22Rv1 (cell line): ENCODE measurements around the gene TUBB.

Experiments used
- H3K27ac ChIP-seq: fragments of 450-650 bp; 2 replicates; pipeline ENCODE4 v1.5.1; 2017
- CTCF ChIP-seq: fragments of 450-650 bp; IDR thresholded peaks from 2 replicates; pipeline ENCODE4 v1.5.1; 2017; ENCODE audit warnings: mild to moderate bottlenecking
- ZFX ChIP-seq: fragments of 450-650 bp; IDR thresholded peaks from 2 replicates; pipeline ENCODE4 v1.6.1; 2017; ENCODE audit warnings: antibody characterized with exemption, borderline replicate concordance

TUBB gene

GRCh38 chr6:30685157-30686008, 34.8 kb upstream of the TUBB start:
- TF ChIP-seq CTCF, result no peak
- no peak for TF ChIP-seq ZFX
- H3K27ac ChIP-seq, result no peak overlapping the region; the same call in 1 of the 2 replicates

GRCh38 chr6:30686009-30686907, 33.9 kb upstream of the TUBB start, which contains the start of gene PPP1R18:
PPP1R18 (minus strand) TSS chr6:30686645; CDS start chr6:30686018, 627 bp downstream.
- H3K27ac ChIP-seq, result peak within 1 kb of the TSS; percentile 87
- TF ChIP-seq CTCF, result no peak
- TF ChIP-seq ZFX, result no peak

GRCh38 chr6:30686908-30687658, 33.1 kb upstream of the TUBB start:
- TF ChIP-seq ZFX (no peak), CTCF (no peak)
- H3K27ac ChIP-seq, result peak overlapping the region; percentile 87

DNA sequence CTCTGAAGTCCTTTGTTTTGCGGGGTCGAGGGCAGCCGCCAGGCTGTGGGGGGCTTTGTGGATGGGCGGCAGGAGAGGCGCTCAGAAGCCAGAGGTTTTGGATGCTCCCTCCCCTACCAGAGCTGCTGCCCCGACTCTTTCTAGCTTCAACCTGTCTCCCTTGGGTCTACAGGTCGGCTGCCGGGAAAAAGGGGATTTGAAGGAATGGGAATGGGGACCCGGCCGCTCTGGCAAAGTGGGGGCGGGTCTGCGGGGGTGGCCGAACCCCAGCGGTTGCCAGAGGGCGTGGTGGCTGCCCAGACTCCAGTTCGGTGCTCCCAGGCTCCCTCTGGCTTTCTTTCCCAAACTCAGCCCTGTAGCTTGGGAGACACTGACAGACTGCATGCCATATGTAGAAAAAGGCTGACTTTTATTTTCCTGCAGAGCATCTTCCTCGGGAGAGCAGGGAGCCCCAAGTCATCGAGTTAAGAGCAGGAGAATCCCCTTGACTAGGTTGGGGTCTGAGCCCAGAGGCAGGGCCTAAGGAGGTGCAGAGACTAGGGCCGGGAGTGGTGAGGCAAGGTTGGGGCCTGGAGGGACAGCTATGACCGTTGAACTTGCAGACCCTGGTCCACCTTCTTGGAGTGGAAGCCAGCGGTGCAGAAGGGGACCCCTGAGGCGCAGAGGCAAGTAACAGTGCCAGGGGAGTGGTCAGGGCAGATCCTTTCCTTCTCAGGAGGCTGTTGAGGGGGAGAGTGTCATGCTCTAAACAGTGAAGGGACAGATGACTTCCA, 32.3 kb upstream of the TUBB start:
- TF ChIP-seq ZFX (no peak), CTCF (no peak)
- H3K27ac ChIP-seq, result peak overlapping the region; percentile 87

DNA sequence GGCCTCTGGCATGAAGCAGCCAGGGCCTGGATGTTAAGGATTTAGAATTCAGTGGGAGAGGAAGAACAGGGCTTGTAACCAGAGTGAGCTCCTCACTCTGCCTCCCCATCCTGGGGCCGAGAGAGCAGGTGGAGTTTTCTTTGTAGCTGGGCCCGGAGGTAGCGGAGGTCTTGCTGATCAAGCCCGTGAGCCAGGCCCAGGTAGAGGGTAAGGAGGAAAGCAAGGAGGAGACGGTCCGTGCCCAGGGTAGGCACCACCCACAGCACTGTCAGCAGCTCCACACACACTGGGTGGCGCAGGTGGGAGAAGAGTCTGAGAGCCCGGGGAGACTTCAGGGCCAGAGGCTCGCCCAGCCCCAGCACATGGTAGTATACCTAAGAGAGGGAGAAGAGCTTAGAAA, 31.6 kb upstream of the TUBB start:
- TF ChIP-seq ZFX (no peak), CTCF (no peak)
- H3K27ac ChIP-seq, result peak overlapping the region; percentile 87
